ENCODE measurements around the gene NR4A2.

Gene NR4A2

DNA sequence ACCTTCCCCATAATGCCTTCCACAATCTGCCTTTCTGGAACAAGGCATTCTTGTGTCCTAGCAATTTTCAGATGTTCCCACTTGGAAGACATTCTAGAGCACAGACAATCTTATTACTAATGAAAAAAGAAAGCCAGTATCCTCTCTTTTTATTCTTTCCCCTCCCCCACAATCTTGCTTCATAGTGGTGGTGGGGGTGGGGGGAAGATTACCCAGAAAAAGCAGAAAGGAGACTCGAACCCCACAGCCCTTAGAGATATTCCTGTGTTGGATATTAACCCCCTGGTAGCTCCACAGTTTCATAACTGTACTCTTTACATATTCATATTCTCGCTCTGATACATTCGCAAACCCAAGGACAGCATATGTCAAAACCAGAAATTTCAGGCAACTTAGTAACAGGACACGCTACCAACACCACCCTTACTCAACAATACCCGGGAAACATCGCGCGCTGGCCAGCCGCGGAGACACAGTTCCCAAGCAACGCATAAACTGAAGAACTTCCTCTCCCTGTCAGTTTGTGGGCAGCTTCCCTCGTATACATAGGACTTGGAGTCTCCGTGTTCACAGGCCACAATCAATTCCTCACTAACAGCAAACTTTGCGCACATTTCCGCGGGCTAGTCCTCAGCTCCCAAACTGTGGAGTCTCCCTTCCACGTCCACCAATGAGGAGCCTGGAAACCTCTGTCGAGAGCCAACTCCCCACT is 793 bp downstream of the NR4A2 start:
- no peak for TF ChIP-seq CTCF (IDR thresholded peaks at IDR 0.05; ENCODE audit: low read length)
- no peak for TF ChIP-seq EZH2 (IDR thresholded peaks at IDR 0.05; ENCODE audit: borderline replicate concordance, low read length)
- no peaks in the 10 kb centered on the region for H4K20me1 ChIP-seq (ENCODE audit: insufficient read depth, low read length)
- H3K79me2 ChIP-seq (ENCODE audit: insufficient read depth, low read length): no peaks in the 10 kb centered on the region
- H3K27me3 ChIP-seq (ENCODE audit: insufficient read depth, low read length): no peaks in the 10 kb centered on the region
- no peaks in the 10 kb centered on the region for H3K36me3 ChIP-seq (ENCODE audit: insufficient read depth, low read length)
- H3K9me3 ChIP-seq (ENCODE audit: low read length): no peaks in the 10 kb centered on the region
- H2AFZ ChIP-seq (ENCODE audit: low read length): no peak overlapping the region
- no peak overlapping the region for H3K9ac ChIP-seq (ENCODE audit: low read length)
- H3F3A ChIP-seq (ENCODE audit: insufficient read depth, low read length): no peaks in the 10 kb centered on the region
- H3K9me2 ChIP-seq (ENCODE audit: low read depth, low read length): no peaks in the 10 kb centered on the region
- no peak overlapping the region for H3K27ac ChIP-seq (ENCODE audit: low read depth, low read length, poor library complexity, severe bottlenecking)
- H3K4me3 ChIP-seq (ENCODE audit: low read depth, low read length, poor library complexity, severe bottlenecking): no peak overlapping the region
- H3K4me1 ChIP-seq (ENCODE audit: insufficient read depth, low read length, severe bottlenecking): no peaks in the 10 kb centered on the region
- no peak overlapping the region for H3K4me2 ChIP-seq (ENCODE audit: low read length)

GRCh38 chr2:156329927-156330726 is 2.4 kb downstream of the NR4A2 start:
- no peaks in the 10 kb centered on the region for H3K9me3 ChIP-seq (ENCODE audit: low read length)
- no peak overlapping the region for H3K4me2 ChIP-seq (ENCODE audit: low read length)
- no peaks in the 10 kb centered on the region for H3F3A ChIP-seq (ENCODE audit: insufficient read depth, low read length)
- no peak overlapping the region for H2AFZ ChIP-seq (ENCODE audit: low read length)
- H3K9me2 ChIP-seq (ENCODE audit: low read depth, low read length): no peaks in the 10 kb centered on the region
- no peak for TF ChIP-seq CTCF (IDR thresholded peaks at IDR 0.05; ENCODE audit: low read length)
- TF ChIP-seq EZH2 (IDR thresholded peaks at IDR 0.05; ENCODE audit: borderline replicate concordance, low read length): no peak
- no peaks in the 10 kb centered on the region for H3K79me2 ChIP-seq (ENCODE audit: insufficient read depth, low read length)
- no peaks in the 10 kb centered on the region for H3K4me1 ChIP-seq (ENCODE audit: insufficient read depth, low read length, severe bottlenecking)
- no peaks in the 10 kb centered on the region for H3K36me3 ChIP-seq (ENCODE audit: insufficient read depth, low read length)
- no peak overlapping the region for H3K27ac ChIP-seq (ENCODE audit: low read depth, low read length, poor library complexity, severe bottlenecking)
- H4K20me1 ChIP-seq (ENCODE audit: insufficient read depth, low read length): no peaks in the 10 kb centered on the region
- no peaks in the 10 kb centered on the region for H3K27me3 ChIP-seq (ENCODE audit: insufficient read depth, low read length)
- H3K9ac ChIP-seq (ENCODE audit: low read length): no peak overlapping the region
- H3K4me3 ChIP-seq (ENCODE audit: low read depth, low read length, poor library complexity, severe bottlenecking): no peak overlapping the region

GRCh38 chr2:156329031-156329926 is 3.2 kb downstream of the NR4A2 start:
- Histone ChIP-seq H3K79me2 (ENCODE audit: insufficient read depth, low read length) (no peaks in the 10 kb centered on the region), H3F3A (ENCODE audit: insufficient read depth, low read length) (no peaks in the 10 kb centered on the region), H3K4me3 (ENCODE audit: low read depth, low read length, poor library complexity, severe bottlenecking) (no peak overlapping the region), H3K4me1 (ENCODE audit: insufficient read depth, low read length, severe bottlenecking) (no peaks in the 10 kb centered on the region), H3K9me3 (ENCODE audit: low read length) (no peaks in the 10 kb centered on the region), H3K9ac (ENCODE audit: low read length) (no peak overlapping the region), H2AFZ (ENCODE audit: low read length) (no peak overlapping the region), H3K27ac (ENCODE audit: low read depth, low read length, poor library complexity, severe bottlenecking) (no peak overlapping the region), H3K27me3 (ENCODE audit: insufficient read depth, low read length) (no peaks in the 10 kb centered on the region), H3K36me3 (ENCODE audit: insufficient read depth, low read length) (no peaks in the 10 kb centered on the region), H4K20me1 (ENCODE audit: insufficient read depth, low read length) (no peaks in the 10 kb centered on the region), H3K9me2 (ENCODE audit: low read depth, low read length) (no peaks in the 10 kb centered on the region), H3K4me2 (ENCODE audit: low read length) (no peak overlapping the region)
- TF ChIP-seq CTCF (IDR thresholded peaks at IDR 0.05; ENCODE audit: low read length) (no peak), EZH2 (IDR thresholded peaks at IDR 0.05; ENCODE audit: borderline replicate concordance, low read length) (no peak)
